Ovary (tissue), 3 donors: ENCODE measurements around the gene ZNF430.

Source experiments
- EP300 ChIP-seq: sonication (generic); formaldehyde crosslinking; IDR thresholded peaks from one replicate; pipeline ENCODE4 v1.6.1; 2017; ENCODE audit warnings: antibody characterized with exemption
- POLR2A ChIP-seq: fragments of 450-650 bp; IDR thresholded peaks from one replicate; pipeline ENCODE4 v1.6.1; 2017; ENCODE audit warnings: antibody characterized with exemption, mild to moderate bottlenecking, moderate library complexity
- TF ChIP-seq, protein P1 (sequence below), 3 donors: fragments of 450-650 bp in 2 of 3; fragments of 200-600 bp in 1 of 3; IDR thresholded peaks; one replicate each; pipeline versions ENCODE4 v1.5.1 to v1.8.0; 2016 to 2022; ENCODE audit warnings: antibody characterized with exemption in 3 of 3, mild to moderate bottlenecking in 1 of 3
- donor health status: DM: no; HTN: no; CAD: no.

DNA sequence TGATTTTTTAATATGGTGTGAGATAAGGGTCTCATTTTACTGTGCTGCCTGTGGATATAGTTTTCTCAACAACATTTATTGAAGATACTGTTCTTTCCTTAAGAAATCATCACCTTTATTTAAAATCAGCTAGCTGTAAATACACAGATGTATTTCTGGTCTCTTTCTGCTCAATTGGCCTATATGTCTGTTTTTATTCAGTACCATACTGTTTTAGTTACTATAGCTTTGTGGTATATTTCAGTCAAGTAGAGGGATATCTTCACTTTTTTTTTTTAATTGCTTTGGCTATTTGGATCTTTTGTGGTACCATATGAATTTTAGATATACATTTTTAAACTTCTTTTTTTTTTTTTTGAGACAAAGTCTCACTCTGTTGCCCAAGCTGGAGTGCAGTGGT lies 44.9 kb downstream of the ZNF430 start:
- TF ChIP-seq, protein P1, sequence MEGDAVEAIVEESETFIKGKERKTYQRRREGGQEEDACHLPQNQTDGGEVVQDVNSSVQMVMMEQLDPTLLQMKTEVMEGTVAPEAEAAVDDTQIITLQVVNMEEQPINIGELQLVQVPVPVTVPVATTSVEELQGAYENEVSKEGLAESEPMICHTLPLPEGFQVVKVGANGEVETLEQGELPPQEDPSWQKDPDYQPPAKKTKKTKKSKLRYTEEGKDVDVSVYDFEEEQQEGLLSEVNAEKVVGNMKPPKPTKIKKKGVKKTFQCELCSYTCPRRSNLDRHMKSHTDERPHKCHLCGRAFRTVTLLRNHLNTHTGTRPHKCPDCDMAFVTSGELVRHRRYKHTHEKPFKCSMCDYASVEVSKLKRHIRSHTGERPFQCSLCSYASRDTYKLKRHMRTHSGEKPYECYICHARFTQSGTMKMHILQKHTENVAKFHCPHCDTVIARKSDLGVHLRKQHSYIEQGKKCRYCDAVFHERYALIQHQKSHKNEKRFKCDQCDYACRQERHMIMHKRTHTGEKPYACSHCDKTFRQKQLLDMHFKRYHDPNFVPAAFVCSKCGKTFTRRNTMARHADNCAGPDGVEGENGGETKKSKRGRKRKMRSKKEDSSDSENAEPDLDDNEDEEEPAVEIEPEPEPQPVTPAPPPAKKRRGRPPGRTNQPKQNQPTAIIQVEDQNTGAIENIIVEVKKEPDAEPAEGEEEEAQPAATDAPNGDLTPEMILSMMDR (IDR thresholded peaks at IDR 0.05) = no peak
- TF ChIP-seq POLR2A (no peak), EP300 (no peak)
